PC-3 (cell line): ENCODE data around the gene SHF.

Experiments
- EZH2 ChIP-seq: fragments of 300-600 bp; sonication (generic); IDR thresholded peaks from one replicate; pipeline ENCODE4 v1.6.1; 2017; ENCODE audit warnings: antibody characterized with exemption, mild to moderate bottlenecking, low read length; ENCODE audit not compliant: unreplicated experiment
- EZH2phosphoT487 ChIP-seq: fragments of 300-600 bp; sonication (generic); IDR thresholded peaks from 2 replicates; pipeline ENCODE4 v1.6.1; 2018; ENCODE audit warnings: mild to moderate bottlenecking, antibody characterized with exemption, low read length, borderline replicate concordance
- TF ChIP-seq, protein P1 (sequence below): fragments of 300-600 bp; sonication (generic); conservative IDR thresholded peaks from 2 replicates; pipeline ENCODE4 v1.5.1; 2017; ENCODE audit warnings: antibody characterized with exemption, low read depth, mild to moderate bottlenecking, low read length

GRCh38 chr15:45156744-45157455 lies 30.9 kb downstream of the SHF start:
- TF ChIP-seq, protein P1, sequence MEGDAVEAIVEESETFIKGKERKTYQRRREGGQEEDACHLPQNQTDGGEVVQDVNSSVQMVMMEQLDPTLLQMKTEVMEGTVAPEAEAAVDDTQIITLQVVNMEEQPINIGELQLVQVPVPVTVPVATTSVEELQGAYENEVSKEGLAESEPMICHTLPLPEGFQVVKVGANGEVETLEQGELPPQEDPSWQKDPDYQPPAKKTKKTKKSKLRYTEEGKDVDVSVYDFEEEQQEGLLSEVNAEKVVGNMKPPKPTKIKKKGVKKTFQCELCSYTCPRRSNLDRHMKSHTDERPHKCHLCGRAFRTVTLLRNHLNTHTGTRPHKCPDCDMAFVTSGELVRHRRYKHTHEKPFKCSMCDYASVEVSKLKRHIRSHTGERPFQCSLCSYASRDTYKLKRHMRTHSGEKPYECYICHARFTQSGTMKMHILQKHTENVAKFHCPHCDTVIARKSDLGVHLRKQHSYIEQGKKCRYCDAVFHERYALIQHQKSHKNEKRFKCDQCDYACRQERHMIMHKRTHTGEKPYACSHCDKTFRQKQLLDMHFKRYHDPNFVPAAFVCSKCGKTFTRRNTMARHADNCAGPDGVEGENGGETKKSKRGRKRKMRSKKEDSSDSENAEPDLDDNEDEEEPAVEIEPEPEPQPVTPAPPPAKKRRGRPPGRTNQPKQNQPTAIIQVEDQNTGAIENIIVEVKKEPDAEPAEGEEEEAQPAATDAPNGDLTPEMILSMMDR, result no peak
- TF ChIP-seq EZH2, result no peak
- no peak for TF ChIP-seq EZH2phosphoT487
